Spleen (tissue), 11 donors: Measurements from ENCODE around the gene DDX31. TPM values are rescaled to one million over a fixed set of nuclear protein-coding genes. Genes with fewer than 3 reads are reported as not detected.
A peak's percentile ranks its signal among the peaks of the same experiment; 100 is the strongest.

Experiments used
- DNase-seq: peaks from one replicate; pipeline ENCODE4 v3.0.0-alpha.2; 2020
- H3K27ac ChIP-seq, 8 donors: fragments of 200-600 bp; sonication (generic) in 7 of 8; 1 replicate in 4 of 8; 2 replicates in 4 of 8; pipeline versions ENCODE4 v1.5.0 to v1.8.0; 2016 to 2021; ENCODE audit warnings: inconsistent platforms in 4 of 8, mild to moderate bottlenecking in 4 of 8, moderate library complexity in 1 of 8
- H3K27me3 ChIP-seq, 7 donors: fragments of 200-600 bp; sonication (generic) in 6 of 7; replicated peaks in 1 of 7; 1 replicate in 4 of 7; 2 replicates in 3 of 7; pipeline versions ENCODE4 v1.5.0 to v1.8.0; 2016 to 2021; ENCODE audit warnings: inconsistent platforms in 3 of 7, mild to moderate bottlenecking in 1 of 7
- H3K36me3 ChIP-seq, 6 donors: fragments of 200-600 bp; sonication (generic) in 5 of 6; 1 replicate in 4 of 6; 2 replicates in 2 of 6; pipeline versions ENCODE4 v1.5.0 to v1.8.0; 2016 to 2021; ENCODE audit warnings: inconsistent platforms in 2 of 6
- H3K4me1 ChIP-seq, 6 donors: fragments of 200-600 bp; sonication (generic) in 5 of 6; 1 replicate in 3 of 6; 2 replicates in 3 of 6; pipeline versions ENCODE4 v1.5.0 to v1.8.0; 2016 to 2021; ENCODE audit warnings: inconsistent platforms in 3 of 6
- H3K4me3 ChIP-seq, 8 donors: fragments of 200-600 bp; sonication (generic) in 7 of 8; 1 replicate in 4 of 8; 2 replicates in 4 of 8; pipeline versions ENCODE4 v1.5.0 to v1.8.0; 2016 to 2021; ENCODE audit warnings: inconsistent platforms in 4 of 8, mild to moderate bottlenecking in 4 of 8, moderate library complexity in 2 of 8
- H3K9me3 ChIP-seq, 8 donors: fragments of 200-600 bp; sonication (generic) in 7 of 8; 1 replicate in 4 of 8; 2 replicates in 4 of 8; pipeline versions ENCODE4 v1.5.0 to v1.8.0; 2016 to 2021; ENCODE audit warnings: inconsistent platforms in 4 of 8
- POLR2A ChIP-seq, 3 donors: fragments of 450-650 bp; IDR thresholded peaks; one replicate each; pipeline ENCODE4 v1.5.1; 2017; ENCODE audit warnings: antibody characterized with exemption in 3 of 3, mild to moderate bottlenecking in 1 of 3
- POLR2AphosphoS5 ChIP-seq, 3 donors: sonication (generic); formaldehyde crosslinking; IDR thresholded peaks; one replicate each; pipeline ENCODE4 v1.5.1; 2017; ENCODE audit warnings: antibody characterized with exemption in 3 of 3
- WGBS, 5 donors: extraction: QIAGEN DNeasy Blood & Tissue Kit in 3 of 5; methylation state at CpG; one replicate each; pipeline versions ENCODE4 v1.1.5 to v1.1.7; 2013 to 2018; 5-methylcytosine and 5-hydroxymethylcytosine counted together
- intact Hi-C: fragments of 100-400 bp; cut with DNase I; formaldehyde crosslinking; loops from one replicate; pipeline ENCODE4 v1.15.0; 2023; ENCODE audit warnings: low total_unique reads
- polyA plus RNA-seq, 3 donors: library from polyadenylated mRNA; stranded (reverse); fragments of 200-250 nt; gene quantifications; one replicate each; pipeline ENCODE4 v1.2.1, GENCODE V29; 2013
- total RNA-seq, 7 donors: library from RNA; depleted of rRNA in 3 of 7; stranded (reverse); fragments of >200 nt in 3 of 7; fragmentation: NEBNext Ultra II Directional in 4 of 7; extraction: Animal tissue kit (Norgen Biotek cat#: 25700) in 4 of 7; gene quantifications; one replicate each; pipeline versions ENCODE4 v1.1.0 to v1.2.1, GENCODE V29; 2016 to 2021
- TF ChIP-seq, protein P1 (sequence below), 11 experiments: fragments of 200-600 bp in 7 of 11; fragments of 450-650 bp in 4 of 11; sonication (generic) in 4 of 11; IDR thresholded peaks in 8 of 11; conservative IDR thresholded peaks in 3 of 11; 1 replicate in 7 of 11; 2 replicates in 4 of 11; pipeline versions ENCODE4 v1.4.0 to v1.8.0; 2016 to 2021; ENCODE audit warnings: antibody characterized with exemption in 11 of 11, inconsistent platforms in 4 of 11, mild to moderate bottlenecking in 1 of 11
- donor health status: healthy with polysubstance abuse.
- donor health status: DM: no; HTN: no; CAD: no; lungs with moderate emphysema.
- donor health status: DM: no; HTN: no; CAD: no.
- donor health status: Bipolar disorder and iron deficiency.
- donor health status: healthy.
- donor health status: DM: no; HTN: no; CAD: no.
- donor health status: DM: yes; HTN: yes; CAD: no.

DDX31 gene
- total and polyA plus RNA-seq, 10 donors = 8.6 to 19.3 (median 14.7) TPM

DNA sequence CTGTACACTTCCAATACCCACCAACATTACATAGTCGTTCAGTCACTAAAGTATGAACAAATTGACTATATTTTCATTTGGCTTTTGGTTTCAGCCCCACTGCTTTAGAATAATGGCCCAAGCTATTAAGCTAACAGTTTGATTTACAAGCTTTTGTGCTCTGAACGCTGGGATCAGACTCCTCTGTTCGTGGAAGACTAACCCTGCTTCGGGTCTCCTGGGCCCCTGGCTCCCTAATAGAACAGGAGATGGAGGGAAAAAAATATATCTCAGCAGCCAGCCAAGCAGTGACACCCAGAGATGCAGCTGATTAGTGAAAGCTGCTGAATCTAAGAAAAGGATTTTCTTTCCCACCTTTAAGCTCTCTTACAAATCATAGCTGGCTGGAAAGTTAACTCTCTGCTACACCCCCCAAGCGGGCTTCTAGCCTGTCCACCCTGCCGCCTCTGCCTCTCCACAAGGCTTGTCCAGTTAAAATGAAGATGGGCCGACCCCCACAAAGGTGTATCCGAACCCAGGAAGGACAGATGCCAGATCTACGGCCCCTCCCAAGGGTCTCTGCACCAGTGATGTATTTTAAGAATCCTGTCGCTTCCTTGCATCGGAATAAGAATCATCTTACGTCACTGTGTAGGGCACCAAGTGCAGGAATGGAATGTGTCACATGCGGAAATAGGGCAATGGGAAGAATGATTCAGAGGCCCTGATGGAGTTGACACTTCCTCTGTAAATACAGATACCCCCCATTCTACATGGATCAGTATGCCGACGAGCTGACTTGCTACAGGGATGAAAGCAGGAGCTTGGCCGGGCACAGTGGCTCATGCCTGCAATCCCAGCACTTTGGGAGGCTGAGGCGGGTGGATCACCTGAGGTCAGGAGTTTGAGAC, 120.8 kb downstream of the DDX31 start:
- Histone ChIP-seq H3K4me3 (no peak overlapping the region), H3K4me1 (peaks cover 0 to 44% (median 23%) of the 10 kb centered on the region in 6 donors), H3K27ac (peak overlapping the region; percentile 48 to 84 (median 74)), H3K9me3 (peaks cover 0 to 6% (median 0%) of the 10 kb centered on the region in 8 donors), H3K36me3 (no peaks in the 10 kb centered on the region), H3K27me3 (peaks cover 0 to 29% (median 4%) of the 10 kb centered on the region in 7 donors)
- intact Hi-C loops = no loop called here
- WGBS, 5 donors = 56 to 70% (median 60%) methylated on average over 17 of the region's 17 CpGs
- no peak for DNase-seq
- TF ChIP-seq, protein P1, sequence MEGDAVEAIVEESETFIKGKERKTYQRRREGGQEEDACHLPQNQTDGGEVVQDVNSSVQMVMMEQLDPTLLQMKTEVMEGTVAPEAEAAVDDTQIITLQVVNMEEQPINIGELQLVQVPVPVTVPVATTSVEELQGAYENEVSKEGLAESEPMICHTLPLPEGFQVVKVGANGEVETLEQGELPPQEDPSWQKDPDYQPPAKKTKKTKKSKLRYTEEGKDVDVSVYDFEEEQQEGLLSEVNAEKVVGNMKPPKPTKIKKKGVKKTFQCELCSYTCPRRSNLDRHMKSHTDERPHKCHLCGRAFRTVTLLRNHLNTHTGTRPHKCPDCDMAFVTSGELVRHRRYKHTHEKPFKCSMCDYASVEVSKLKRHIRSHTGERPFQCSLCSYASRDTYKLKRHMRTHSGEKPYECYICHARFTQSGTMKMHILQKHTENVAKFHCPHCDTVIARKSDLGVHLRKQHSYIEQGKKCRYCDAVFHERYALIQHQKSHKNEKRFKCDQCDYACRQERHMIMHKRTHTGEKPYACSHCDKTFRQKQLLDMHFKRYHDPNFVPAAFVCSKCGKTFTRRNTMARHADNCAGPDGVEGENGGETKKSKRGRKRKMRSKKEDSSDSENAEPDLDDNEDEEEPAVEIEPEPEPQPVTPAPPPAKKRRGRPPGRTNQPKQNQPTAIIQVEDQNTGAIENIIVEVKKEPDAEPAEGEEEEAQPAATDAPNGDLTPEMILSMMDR (IDR thresholded peaks at IDR 0.05 in 8 of 11, conservative IDR thresholded peaks at IDR 0.05 in 3 of 11) = no peak
- TF ChIP-seq POLR2AphosphoS5 (IDR thresholded peaks at IDR 0.05) = peak in 1 of 3 donors; percentile 58

DNA sequence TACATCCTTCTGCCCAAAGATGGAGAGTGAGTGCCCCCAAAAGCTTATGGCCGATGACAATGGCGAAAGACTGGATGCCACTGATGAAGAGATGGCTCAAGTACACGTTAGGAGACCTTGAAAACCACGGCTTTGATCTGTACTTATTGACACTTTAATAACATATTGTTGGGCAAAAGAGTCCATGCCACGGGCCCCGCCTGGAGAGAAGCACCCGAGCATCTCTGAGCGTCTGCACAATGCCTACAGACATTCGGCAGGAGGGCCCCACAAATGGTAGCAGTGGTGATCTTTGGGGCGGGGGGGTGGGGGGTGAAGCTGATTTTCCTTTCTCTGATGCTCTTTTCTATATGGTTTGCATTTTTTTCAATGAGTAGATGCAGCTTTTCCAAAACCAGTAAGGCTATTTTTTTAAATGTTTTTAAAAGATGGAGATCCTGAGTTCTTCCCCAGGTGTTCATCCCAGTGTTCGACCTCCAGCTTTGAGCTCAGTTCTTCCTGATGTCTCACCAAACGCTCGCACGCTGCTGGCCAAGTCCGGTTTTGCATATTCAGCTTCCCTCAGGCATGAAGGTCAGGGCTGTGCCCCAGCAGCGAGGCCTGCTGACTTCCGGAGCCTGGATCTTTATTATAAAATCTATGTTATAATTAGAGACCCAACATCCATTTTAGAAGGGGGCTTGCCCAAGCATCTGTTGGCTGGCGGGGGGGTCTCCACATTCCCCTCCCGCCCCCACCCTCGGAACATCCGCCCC, 121.6 kb downstream of the DDX31 start:
- 63 to 79% (median 71%) methylated on average over 21 of the region's 21 CpGs for WGBS, 5 donors

DNA sequence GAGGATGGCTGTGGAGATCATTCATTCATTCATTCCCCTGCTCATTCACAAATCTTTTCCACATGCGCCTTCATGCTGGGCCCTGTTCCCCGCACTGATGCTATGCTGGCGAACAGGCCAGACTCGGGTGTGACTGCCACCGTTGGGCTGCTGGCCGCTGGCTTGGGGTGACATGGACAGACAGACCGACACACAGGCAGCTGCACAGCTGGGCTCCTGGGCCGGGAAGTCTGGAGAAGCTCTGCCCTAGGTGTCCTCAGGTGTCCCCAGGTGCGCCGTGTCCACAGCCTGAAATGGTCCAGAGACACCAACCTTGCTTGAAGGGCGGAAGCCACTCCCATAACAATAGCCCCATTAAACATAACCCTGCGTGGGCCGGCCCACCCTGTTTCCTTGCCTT, 122.3 kb downstream of the DDX31 start:
- Histone ChIP-seq H3K9me3 (no peaks in the 10 kb centered on the region), H3K27ac (peak overlapping the region in 5 of 8 donors; percentile 22 to 84 (median 78)), H3K36me3 (no peaks in the 10 kb centered on the region), H3K4me1 (peaks cover 0 to 44% (median 23%) of the 10 kb centered on the region in 6 donors), H3K4me3 (no peak overlapping the region), H3K27me3 (peaks cover 0 to 32% (median 4%) of the 10 kb centered on the region in 7 donors)
- TF ChIP-seq POLR2A (IDR thresholded peaks at IDR 0.05) = no peak
- TF ChIP-seq, protein P1 (IDR thresholded peaks at IDR 0.05 in 8 of 11, conservative IDR thresholded peaks at IDR 0.05 in 3 of 11) = no peak
- no peak for TF ChIP-seq POLR2AphosphoS5 (IDR thresholded peaks at IDR 0.05)
- WGBS, 5 donors = 77 to 85% (median 79%) methylated on average over 10 to 13 of the region's 13 CpGs
- DNase-seq = no peak
- intact Hi-C loops = no loop called here

More for the DNA sequence above, 121.6 kb downstream of the DDX31 start:
- TF ChIP-seq POLR2AphosphoS5 (IDR thresholded peaks at IDR 0.05) (peak in 2 of 3 donors; percentile 58 to 62), POLR2A (IDR thresholded peaks at IDR 0.05) (no peak)
- TF ChIP-seq, protein P1 (IDR thresholded peaks at IDR 0.05 in 8 of 11, conservative IDR thresholded peaks at IDR 0.05 in 3 of 11) = no peak
- DNase-seq = no peak
- Histone ChIP-seq H3K27ac (peak overlapping the region; percentile 48 to 84 (median 74)), H3K27me3 (peaks cover 0 to 32% (median 4%) of the 10 kb centered on the region in 7 donors), H3K4me3 (no peak overlapping the region), H3K9me3 (peaks cover 0 to 4% (median 0%) of the 10 kb centered on the region in 8 donors), H3K4me1 (peaks cover 0 to 44% (median 23%) of the 10 kb centered on the region in 6 donors), H3K36me3 (no peaks in the 10 kb centered on the region)
- intact Hi-C loops = no loop called here
